Kidney capillary endothelial cell (primary cell): ENCODE results near the gene CBX5.
"Not testable (repeated sequence)": the region's sequence is repeated elsewhere in the genome, so short reads cannot be mapped to it uniquely, and the experiment has no call there.

ENCODE experiments used
- DNase-seq: peaks from one replicate; pipeline ENCODE4 v3.0.0-alpha.2; 2018; ENCODE audit warnings: low spot score

The CBX5 gene

DNA sequence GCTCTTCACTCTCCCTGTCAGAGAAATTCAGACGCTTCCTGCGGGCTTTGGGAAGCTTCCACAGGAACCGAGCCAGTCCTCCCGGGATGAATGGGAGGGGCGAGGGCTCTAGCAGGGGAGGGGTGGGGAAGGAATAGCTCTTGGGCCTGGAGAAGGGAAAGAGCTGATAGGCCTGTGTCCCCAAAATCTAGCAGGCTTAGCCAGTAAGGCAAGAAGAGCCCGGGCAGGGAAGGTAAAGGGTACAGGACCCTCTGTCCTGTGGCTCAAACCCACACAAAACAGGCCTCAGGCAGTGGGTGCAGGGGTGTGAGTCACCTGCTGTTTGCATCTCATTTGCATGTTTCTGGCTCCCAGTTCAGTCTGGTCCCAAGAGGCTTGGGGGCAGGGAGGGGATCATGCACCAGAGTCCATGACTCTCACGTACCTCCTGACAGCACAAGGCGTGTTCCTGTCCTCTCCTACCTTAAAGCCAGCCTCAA is 82.5 kb downstream of the CBX5 start:
- DNase-seq = no peak

DNA sequence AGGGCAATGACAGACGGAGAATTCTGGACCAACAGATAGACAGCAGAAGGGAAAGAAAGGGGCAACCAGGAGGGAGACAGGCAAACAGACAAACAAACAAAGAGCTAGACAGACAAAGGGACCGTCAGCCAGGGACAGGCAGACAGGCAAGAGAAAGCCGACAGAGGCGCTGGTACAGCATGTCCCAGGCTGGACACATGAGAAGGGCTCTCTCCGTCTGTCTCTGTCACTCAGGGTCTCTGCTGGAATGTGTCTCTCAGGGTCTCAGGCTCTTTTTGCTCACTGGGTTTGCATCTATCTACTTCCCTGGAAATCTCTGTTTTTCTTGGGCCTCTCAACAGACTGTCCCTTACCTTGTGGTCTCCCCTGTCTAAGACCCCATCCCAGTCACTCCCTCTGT is 82.9 kb downstream of the CBX5 start:
- DNase-seq = no peak

GRCh38 chr12:54196396-54196795 is 83.5 kb downstream of the CBX5 start:
- DNase-seq = no peak

DNA sequence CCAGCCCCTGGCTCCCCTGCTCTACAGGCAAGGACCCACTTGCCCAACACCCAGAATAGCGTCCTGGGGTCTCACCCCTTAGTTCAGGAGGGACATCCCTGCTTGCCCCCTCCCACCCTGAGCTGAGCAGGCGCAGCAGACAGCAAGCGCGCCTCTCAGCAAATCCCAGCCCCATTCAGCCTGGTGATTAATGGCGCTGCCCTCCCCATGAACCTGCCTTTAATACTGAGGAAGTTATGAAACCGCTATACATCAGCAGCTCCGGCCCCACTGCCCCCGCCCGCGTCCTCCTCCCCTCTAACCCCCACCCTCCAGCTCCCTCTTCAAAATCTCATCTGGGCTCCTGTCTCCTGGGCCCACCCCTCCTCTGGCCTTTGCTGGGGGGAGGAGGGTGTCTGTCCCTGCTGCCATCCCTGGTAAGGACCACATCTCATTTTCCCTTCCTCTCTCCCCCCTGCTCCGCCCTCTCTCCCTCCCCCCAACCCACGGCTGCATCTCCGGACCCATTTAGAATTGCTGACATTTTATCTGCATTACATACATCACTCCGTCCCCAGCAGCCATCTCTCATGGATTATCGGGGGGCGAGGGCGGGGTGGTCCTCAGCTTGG is 84.1 kb downstream of the CBX5 start:
- no peak for DNase-seq

- no peak for DNase-seq
Measured at GRCh38 chr12:54195080-54195736, 84.7 kb downstream of the CBX5 start.

- DNase-seq = not testable (repeated sequence)
Measured at GRCh38 chr12:54194611-54195010, 85.3 kb downstream of the CBX5 start.

GRCh38 chr12:54193434-54193833 is 86.5 kb downstream of the CBX5 start:
- no peak for DNase-seq

- DNase-seq = peak; percentile 73
Measured at GRCh38 chr12:54191550-54192022, 88.3 kb downstream of the CBX5 start.

DNA sequence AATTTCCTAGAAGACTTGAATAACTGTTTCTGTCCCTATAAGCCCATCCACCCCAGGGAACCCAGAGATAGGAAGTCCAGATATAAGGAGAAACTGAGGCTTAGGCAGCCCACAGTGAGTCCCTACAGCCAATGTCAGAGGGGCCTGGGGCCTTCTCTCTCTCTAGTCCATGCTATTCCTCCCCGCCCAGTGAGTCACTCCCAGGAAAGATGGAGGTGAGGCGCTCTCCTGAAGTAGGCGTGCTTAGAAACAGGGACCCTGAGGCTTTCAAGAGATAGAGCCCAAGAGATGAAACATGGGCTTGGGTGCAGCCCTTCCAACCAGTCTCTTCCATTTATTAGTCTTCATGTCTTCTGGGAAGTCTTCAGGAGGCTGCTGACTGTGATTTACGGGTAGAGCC is 88.8 kb downstream of the CBX5 start:
- no peak for DNase-seq

DNA sequence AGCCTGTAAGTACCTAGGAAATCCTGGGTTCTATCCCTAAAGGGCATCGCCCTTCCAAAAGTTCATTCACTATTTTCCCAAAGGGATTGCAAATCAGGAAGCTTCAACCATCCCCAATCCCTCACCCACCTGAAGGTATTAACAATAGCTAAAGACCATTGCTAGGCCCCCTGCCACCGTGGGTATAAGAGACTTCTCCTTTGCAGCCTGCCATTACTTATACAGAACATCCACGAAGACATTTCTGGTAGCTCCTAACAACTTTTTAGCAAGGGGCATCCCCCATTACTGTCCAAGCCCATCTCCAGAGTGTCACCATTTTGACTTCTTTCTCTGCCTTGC is 90.8 kb downstream of the CBX5 start:
- no peak for DNase-seq

- DNase-seq = no peak
Measured at GRCh38 chr12:54187075-54187474, 92.8 kb downstream of the CBX5 start.

DNA sequence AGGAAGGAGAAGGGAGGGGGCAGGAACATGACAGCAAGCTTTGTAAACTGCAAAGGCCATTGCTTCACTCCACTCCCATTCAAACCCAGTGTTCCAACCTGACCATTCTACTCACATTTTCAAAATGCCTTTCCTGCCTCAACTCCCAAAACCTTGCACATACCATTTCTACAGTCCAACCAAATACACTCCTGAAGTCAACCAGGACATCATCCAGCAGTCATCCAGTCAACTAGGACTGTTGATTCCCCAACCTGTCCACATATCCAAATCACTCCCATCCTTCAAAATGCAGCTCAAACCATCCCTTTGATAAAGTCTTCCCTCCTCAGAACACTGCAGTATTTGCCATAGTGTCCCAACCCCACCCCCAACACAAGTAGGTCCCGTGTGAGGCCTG is 94.0 kb downstream of the CBX5 start:
- DNase-seq = no peak

DNA sequence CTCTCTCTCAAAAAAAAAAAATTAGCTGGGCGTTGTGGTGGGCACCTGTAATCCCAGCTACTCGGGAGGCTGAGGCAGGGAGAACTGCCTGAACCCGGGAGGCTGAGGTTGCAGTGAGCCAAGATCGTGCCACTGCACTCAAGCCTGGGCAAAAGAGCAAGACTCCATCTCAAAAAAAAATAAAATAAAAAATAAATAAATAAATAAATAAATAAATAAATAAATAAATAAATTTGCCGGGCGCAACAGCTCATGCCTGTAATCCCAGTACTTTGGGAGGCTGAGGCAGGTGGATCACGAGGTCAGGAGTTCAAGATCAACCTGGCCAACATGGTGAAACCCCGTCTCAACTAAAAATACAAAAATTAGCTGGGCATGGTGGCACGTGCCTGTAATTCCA is 94.6 kb downstream of the CBX5 start:
- not testable (repeated sequence) for DNase-seq

GRCh38 chr12:54184024-54184805 is 95.7 kb downstream of the CBX5 start:
- DNase-seq = no peak

DNA sequence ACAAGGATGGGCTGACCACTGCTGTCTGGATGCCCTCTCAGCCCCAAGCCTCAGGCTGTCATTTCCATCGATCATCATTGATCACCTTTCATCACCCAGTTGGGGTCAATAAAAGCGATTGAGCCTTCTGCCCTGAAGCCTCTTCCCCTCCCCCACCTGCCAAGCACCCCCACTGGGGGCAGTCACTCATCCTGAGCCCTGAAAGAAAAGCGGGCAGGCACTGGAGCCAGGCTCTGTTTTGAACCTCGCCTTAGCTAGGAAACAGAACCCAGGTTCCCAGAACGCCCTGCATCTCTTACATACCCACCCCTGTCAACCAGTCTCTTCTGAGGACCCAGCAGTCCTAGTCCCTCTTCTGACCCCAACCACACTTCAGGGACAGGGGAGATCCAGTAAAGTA is 96.9 kb downstream of the CBX5 start:
- DNase-seq = no peak

GRCh38 chr12:54182086-54182485 is 97.8 kb downstream of the CBX5 start:
- no peak for DNase-seq
